ENCODE data around the gene SEMA3B. TPM values are rescaled to one million over a fixed set of nuclear protein-coding genes. Genes with fewer than 3 reads are reported as not detected.

The SEMA3B gene
- total and polyA plus RNA-seq, 9 of the 15 experiments (the other 6 are each of a cell fraction or from before 2014, with no cell fraction given) = 0.03 to 1.8 (median 0.55) TPM; not detected in 1

DNA sequence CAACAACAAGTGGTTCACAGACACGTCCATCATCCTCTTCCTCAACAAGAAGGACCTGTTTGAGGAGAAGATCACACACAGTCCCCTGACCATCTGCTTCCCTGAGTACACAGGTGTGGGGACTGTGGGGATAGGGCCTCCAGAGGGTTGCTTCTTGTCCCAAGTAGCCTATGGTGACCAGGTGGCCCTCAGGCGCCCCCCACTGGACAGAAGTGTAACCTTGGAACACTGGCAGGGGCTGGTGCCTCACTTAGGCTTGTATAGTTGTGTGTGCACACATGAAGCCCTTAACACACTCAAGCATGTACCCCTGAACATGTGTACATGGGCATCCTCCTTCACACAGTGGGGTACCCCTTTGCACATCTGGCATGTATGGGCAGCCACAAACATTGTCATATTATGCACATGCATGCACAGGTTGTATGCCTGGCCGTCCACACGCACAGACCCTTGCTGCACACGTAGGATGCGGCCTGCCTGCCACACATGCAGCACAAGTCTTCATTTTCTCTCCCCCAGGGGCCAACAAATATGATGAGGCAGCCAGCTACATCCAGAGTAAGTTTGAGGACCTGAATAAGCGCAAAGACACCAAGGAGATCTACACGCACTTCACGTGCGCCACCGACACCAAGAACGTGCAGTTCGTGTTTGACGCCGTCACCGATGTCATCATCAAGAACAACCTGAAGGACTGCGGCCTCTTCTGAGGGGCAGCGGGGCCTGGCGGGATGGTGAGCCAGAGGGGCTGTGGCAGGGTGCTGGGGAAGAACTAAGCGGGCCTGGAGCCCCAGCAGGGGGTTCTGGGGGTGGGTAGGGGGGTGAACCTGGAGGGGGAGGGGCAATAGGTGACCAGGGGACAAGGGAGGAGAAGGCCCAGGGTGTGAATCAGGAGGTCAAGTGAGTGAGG lies 11.7 kb upstream of the SEMA3B start:
- Histone ChIP-seq H3K4me1 (replicated peaks in 1 of 2; ENCODE audit: control insufficient read depth in 2 of 2, insufficient read depth in 2 of 2, low read length in 2 of 2) (peaks cover 3 to 31% of the 10 kb centered on the region in 2 experiments; a peak in 4 of 5 replicates), H3K36me3 (ENCODE audit: control insufficient read depth, insufficient read depth, low read length) (peaks cover 28% of the 10 kb centered on the region; the same call in 2 of the 3 replicates), H4K20me1 (replicated peaks; ENCODE audit: control insufficient read depth, insufficient read depth, low read length) (no peaks in the 10 kb centered on the region), H3K27me3 (ENCODE audit: control insufficient read depth in 2 of 2, insufficient read depth in 2 of 2, low read length in 2 of 2) (no peaks in the 10 kb centered on the region), H3K4me2 (ENCODE audit: insufficient read depth, low read length) (no peak overlapping the region), H3K79me2 (ENCODE audit: control insufficient read depth, insufficient read depth, low read length) (peaks cover 3% of the 10 kb centered on the region; the same call in 1 of the 3 replicates), H3K9ac (ENCODE audit: insufficient read depth in 1 of 2, low read depth in 2 of 2, low read length in 2 of 2) (no peak overlapping the region; a peak in 1 of 4 replicates), H3K9me3 (replicated peaks; ENCODE audit: control insufficient read depth, insufficient read depth, low read depth, low read length) (peaks cover 4% of the 10 kb centered on the region; the same call in 1 of the 2 replicates), H3K27ac (ENCODE audit: extremely low read depth, low read depth, low read length) (no peak overlapping the region), H3K9me1 (ENCODE audit: control insufficient read depth, insufficient read depth, low read length) (no peaks in the 10 kb centered on the region), H2AFZ (ENCODE audit: low read depth, low read length) (no peak overlapping the region), H3K4me3 (no peak overlapping the region)
- in situ Hi-C loops (cut with MboI) (no loop called here), intact Hi-C loops (cut with micrococcal nuclease) (no loop called here)
- ChIA-PET POLR2A (interaction anchor here (0.6 to 1.5 kb wide), 2 partner anchors 11 to 1350 kb away, joined by 3 to 5 read pairs; no protein-coding TSS in a partner anchor), CTCF (ENCODE audit: low intra/inter-chr PET ratio) (no interaction called here)
- FAIRE-seq (no peak), DNase-seq (ENCODE audit: extremely low read depth in 1 of 4, low spot score in 3 of 4) (peak in 2 of 4 experiments; percentile 33 to 34), ATAC-seq (0 out of 3 replicates have a peak, but pooled peaks have one; percentile 14)
- TF ChIP-seq SAFB2 (IDR thresholded peaks at IDR 0.05; ENCODE audit: borderline replicate concordance, low read depth, low read length, severe bottlenecking) (no peak), POLR2H (tag; IDR thresholded peaks at IDR 0.05; ENCODE audit: low read depth) (no peak), SRSF9 (IDR thresholded peaks at IDR 0.05; ENCODE audit: borderline replicate concordance, low read depth, low read length) (no peak), POLR3G (IDR thresholded peaks at IDR 0.05; ENCODE audit: extremely low read depth, insufficient read length, insufficient replicate concordance) (no peak), RHOXF2B (CRISPR knock-in tag; conservative IDR thresholded peaks at IDR 0.05) (no peak), RBBP5 (IDR thresholded peaks at IDR 0.05; ENCODE audit: borderline replicate concordance, insufficient read depth, low read length, poor library complexity, severe bottlenecking) (no peak), BDP1 (IDR thresholded peaks at IDR 0.05; ENCODE audit: insufficient read depth, insufficient read length) (no peak), BRD4 (IDR thresholded peaks at IDR 0.05) (no peak), RAD21 (CRISPR knock-in tag; conservative IDR thresholded peaks at IDR 0.05 in 1 of 2, IDR thresholded peaks at IDR 0.05 in 1 of 2) (peak in 1 of 2 experiments; percentile 12; a peak in 1 of 4 replicates)
- TF ChIP-seq, protein P1, sequence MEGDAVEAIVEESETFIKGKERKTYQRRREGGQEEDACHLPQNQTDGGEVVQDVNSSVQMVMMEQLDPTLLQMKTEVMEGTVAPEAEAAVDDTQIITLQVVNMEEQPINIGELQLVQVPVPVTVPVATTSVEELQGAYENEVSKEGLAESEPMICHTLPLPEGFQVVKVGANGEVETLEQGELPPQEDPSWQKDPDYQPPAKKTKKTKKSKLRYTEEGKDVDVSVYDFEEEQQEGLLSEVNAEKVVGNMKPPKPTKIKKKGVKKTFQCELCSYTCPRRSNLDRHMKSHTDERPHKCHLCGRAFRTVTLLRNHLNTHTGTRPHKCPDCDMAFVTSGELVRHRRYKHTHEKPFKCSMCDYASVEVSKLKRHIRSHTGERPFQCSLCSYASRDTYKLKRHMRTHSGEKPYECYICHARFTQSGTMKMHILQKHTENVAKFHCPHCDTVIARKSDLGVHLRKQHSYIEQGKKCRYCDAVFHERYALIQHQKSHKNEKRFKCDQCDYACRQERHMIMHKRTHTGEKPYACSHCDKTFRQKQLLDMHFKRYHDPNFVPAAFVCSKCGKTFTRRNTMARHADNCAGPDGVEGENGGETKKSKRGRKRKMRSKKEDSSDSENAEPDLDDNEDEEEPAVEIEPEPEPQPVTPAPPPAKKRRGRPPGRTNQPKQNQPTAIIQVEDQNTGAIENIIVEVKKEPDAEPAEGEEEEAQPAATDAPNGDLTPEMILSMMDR (IDR thresholded peaks at IDR 0.05 in 2 of 3, conservative IDR thresholded peaks at IDR 0.05 in 1 of 3; ENCODE audit: insufficient read depth in 2 of 3, low read depth in 1 of 3, low read length in 3 of 3) = peak; percentile 6 to 46 (median 29); a peak in 2 of 6 replicates
- 78% methylated on average over 4 of the region's 20 CpGs for WGBS (ENCODE audit: insufficient coverage, low coverage, missing lambda C conversion rate)
- BruUV-seq (replicated peaks) = no TSS peak
